Measurements from ENCODE around the gene CD53.
"Not testable (repeated sequence)": the region's sequence is repeated elsewhere in the genome, so short reads cannot be mapped to it uniquely, and the experiment has no call there.

The CD53 gene

DNA sequence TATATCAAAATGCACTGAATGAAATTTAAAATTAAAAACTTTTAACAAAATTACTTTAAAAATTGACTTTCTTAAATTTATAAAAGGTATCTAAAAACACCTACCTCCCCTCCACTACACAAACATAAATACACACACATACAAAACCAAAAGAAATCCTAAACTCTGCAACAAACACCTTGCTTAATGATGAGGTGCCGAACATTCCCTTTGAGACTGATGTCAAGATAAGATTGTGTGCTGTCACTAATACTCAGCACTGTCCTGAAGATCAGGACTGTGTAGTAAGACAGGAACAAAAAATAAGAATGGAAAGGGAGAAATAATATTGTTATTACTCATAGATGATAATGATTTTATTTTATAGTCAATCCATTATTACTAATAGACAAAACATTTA, 45.1 kb downstream of the CD53 start:
- no peak for DNase-seq

DNA sequence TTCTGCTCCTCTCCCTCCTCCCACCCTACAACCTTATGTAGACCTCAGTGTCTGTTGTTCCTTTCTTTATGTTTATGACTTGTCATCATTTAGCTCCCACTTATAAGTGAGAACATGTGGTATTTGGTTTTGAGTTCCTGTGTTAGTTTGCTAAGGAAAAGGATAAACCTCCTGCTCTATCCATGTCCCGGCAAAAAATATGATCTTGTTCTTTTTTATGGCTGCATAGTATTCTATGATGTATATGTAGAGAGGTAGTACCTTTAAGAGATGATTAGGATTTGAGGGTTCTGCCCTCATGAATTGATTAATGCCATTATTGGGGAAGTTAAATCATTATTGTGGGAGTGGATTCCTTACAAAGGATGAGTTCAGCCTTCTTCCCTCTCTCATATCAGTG, 49.0 kb downstream of the CD53 start:
- no peak for DNase-seq

DNA sequence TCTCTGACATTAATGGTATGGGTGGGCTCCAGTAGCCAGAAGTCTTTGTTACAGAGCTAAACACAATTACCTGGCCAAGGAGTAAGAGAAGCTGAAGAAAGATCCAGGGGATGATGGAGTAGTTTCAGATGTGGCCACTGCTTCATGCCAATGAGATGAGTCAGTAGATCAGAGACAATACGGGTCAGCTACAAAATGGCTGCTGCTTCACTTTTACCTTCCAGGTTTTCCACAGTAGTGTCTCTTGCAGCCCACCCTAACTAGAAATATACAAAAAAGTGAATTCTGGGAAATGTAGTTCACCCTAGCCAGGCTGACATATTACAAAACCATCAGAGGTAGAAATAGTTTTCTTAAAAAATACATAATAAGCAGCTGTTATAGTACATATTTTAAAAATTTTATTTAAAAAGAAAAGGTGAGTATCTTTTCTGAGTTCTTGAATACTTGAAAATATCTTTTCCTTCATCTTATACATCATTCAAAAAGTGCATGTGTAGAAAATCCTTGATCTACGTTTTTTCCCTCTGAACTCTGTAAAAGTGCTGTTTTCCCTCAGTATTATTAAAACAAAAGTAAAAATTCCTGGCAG, 54.6 kb downstream of the CD53 start:
- DNase-seq: no peak

DNA sequence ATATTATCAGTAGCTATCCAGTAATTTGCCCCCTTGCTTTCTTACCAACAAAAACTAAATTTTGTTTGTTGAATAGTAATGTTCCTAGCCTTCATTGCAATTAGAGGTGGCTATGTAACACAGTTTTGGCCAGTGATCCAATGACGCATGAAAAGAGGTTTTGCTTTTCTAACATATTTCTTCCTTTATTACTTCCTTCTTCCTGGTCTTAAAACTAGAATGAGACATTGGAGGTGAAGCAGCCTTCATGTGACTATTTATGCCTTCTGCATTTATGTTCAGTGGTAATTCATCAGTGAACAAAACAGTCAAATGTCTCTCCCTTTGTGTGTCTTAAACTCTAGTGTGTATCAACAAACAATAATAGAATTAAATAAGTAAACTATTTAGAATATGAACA, 55.2 kb downstream of the CD53 start:
- DNase-seq: no peak

DNA sequence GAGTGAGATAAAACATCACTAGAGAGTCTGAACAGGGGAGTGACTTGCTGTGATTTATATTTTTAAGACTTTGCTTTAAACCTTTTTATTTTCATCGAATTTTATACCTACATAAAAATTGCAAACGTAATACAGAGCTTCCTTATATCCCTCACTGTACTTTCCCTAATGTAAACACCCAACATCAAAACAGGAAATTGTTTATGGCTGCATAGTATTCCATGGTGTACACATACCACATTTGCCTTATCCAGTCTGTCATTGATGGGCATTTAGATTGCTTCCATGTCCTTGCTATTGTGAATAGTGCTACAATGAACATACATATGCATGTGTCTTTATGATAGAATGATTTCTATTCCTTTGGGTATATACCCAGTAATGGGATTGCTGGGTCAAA, 56.0 kb downstream of the CD53 start:
- no peak for DNase-seq

DNA sequence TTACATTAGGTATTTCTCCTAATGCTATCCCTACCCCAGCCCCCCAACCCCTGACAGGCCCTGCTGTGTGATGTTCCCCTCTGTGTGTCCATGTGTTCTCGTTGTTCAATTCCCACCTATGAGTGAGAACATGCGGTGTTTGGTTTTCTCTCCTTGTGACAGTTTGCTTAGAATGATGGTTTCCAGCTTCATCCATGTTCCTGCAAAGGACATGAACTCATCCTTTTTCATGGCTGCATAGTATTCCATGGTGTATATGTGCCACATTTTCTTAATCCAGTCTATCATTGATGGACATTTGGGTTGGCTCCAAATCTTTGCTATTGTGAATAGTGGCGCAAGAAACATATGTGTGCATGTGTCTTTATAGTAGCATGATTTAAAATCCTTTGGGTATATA, 58.1 kb downstream of the CD53 start:
- not testable (repeated sequence) for DNase-seq

DNA sequence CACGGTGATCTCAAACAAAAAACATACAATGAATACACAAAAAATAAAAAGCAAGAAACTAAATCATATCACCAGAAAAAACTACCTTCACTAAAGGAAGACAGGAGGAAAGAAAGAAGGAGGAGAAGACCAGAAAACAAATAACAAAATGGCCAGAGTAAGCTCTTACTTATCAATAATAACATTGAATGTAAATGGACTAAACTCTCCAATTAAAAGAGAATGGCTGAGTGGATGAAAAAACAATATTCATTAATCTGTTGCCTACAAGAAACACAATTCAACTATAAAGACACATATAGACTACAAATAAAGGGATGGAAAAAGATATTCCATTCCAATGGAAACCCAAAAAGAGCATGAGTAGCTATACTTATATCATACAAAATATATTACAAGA, 63.6 kb downstream of the CD53 start:
- DNase-seq: no peak

DNA sequence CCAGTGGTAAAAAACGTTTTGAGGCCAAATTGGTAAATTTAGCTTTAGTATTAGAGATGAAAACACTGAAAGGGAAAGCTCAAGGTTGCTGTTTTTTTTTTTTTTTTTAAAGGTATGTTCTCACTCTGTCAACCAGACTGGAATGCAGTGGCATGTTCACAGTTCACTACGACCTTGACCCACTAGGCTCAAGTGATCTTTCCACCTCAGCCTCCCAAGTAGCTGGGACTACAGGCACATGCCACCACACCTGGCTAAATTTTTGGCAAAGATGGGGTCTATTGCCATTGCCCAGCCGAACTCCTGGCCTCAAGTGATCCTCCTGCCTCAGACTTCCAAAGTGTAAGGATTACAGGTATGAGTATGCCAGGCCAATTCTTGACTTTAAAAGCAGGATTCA, 71.9 kb downstream of the CD53 start:
- DNase-seq: no peak

DNA sequence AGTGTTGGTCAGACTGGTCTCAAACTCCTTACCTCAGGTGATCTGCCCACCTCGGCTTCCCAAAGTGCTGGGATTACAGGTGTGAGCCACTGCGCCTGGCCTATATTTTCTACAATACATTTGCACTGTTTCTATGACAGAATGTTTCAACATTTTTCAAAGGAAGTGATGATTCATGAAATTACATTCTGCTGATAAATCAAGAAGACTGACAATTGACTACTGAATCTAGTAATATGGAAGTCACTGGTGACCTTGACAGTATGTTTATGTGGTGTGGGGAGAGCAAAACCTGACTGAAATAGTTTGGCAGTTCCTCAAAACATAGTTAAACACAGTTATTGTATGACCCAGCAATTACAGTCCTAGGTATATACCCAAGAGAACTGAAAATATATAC, 72.7 kb downstream of the CD53 start:
- no peak for DNase-seq

DNA sequence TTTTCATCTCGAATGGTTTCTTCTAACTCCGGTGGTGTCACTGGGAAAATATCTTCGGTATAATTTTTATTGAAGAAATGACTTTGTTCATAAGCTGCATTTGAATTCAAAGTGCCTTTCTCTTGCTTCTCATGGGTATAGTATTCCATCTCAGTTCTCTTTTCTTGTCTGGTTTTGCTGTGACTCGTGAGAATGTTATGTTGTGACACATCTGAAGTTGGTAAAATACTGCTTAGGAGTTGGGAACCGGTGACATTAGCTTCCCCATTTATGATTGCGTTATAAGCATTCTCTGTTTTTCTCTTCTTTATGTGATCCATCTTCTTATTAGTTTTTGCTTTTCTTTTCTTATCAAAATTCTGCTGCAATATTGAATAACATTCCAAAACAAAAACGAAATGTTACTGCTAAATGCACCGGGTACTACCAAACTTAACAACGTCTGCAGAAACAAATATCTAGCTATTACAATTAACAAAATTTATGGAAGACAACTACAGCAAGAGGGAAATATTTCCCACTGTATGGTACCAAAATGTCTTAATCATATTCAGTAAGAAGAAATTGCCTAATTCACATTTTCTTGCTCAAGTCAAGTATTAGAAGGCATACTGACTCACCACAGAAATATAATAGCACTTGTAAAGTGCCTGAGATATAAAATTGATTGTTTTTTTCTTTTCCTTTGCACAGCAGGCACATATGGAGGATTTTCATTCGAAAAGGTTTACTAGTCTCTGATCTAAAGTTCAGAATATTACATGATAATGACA, 75.3 kb downstream of the CD53 start:
- DNase-seq: no peak
